ENCODE measurements around the gene TP63. TPM values are rescaled to one million over a fixed set of nuclear protein-coding genes. Genes with fewer than 3 reads are reported as not detected.
A peak's percentile ranks its signal among the peaks of the same experiment; 100 is the strongest.

The TP63 gene
- total RNA-seq = 100 to 1,000 TPM; 302 to 485 (median 319) TPM

DNA sequence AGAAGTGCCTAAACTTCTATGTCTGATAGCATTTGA, at the start of gene TP63:
Gene TP63, plus strand, starts transcription at position 17 of the 36 bp plus-strand sequence. CDS start 127 bp downstream, outside the sequence.
- DNase-seq (ENCODE audit: low spot score in 2 of 2) = no peak
- Histone ChIP-seq H3K36me3 (no peaks in the 10 kb centered on the region), H3K4me1 (peaks cover 19% of the 10 kb centered on the region), H3K9me3 (no peaks in the 10 kb centered on the region), H3K27me3 (no peaks in the 10 kb centered on the region), H3K4me3 (no peak within 1 kb of the TSS), H3K27ac (peak within 1 kb of the TSS; percentile 4)
- no peak for TF ChIP-seq EP300 (IDR thresholded peaks at IDR 0.05)
- TF ChIP-seq POLR2A (IDR thresholded peaks at IDR 0.05) = no peak
- TF ChIP-seq POLR2AphosphoS5 (IDR thresholded peaks at IDR 0.05) = no peak
- TF ChIP-seq, protein P1, sequence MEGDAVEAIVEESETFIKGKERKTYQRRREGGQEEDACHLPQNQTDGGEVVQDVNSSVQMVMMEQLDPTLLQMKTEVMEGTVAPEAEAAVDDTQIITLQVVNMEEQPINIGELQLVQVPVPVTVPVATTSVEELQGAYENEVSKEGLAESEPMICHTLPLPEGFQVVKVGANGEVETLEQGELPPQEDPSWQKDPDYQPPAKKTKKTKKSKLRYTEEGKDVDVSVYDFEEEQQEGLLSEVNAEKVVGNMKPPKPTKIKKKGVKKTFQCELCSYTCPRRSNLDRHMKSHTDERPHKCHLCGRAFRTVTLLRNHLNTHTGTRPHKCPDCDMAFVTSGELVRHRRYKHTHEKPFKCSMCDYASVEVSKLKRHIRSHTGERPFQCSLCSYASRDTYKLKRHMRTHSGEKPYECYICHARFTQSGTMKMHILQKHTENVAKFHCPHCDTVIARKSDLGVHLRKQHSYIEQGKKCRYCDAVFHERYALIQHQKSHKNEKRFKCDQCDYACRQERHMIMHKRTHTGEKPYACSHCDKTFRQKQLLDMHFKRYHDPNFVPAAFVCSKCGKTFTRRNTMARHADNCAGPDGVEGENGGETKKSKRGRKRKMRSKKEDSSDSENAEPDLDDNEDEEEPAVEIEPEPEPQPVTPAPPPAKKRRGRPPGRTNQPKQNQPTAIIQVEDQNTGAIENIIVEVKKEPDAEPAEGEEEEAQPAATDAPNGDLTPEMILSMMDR (IDR thresholded peaks at IDR 0.05) = no peak

DNA sequence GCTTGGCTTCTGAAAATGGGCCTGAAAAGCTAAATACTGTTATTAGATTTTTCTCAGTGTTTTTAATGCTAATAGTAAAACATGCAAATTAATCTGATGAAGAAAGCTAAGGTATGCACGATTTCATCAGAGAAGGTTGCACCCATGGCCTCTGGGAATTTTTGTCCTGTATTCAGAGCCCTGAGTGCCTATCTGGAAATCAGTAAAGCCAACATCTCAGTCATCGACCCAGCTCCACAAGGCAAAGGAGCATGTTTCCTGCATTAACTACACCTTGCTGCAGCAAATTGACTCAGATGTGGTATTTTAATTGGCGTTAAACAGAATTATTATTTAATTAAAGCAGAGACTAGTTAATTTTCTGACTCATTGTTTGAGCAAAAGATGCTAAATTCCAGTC, 49.0 kb upstream of the TP63 start:
- no peak overlapping the region for H3K27ac ChIP-seq
- H3K4me1 ChIP-seq = peaks cover 29% of the 10 kb centered on the region
- no peaks in the 10 kb centered on the region for H3K27me3 ChIP-seq
- H3K9me3 ChIP-seq = no peaks in the 10 kb centered on the region
- H3K36me3 ChIP-seq = no peaks in the 10 kb centered on the region
- no peak for DNase-seq (ENCODE audit: low spot score in 2 of 2)
- TF ChIP-seq POLR2A (IDR thresholded peaks at IDR 0.05) = no peak
- no peak for TF ChIP-seq EP300 (IDR thresholded peaks at IDR 0.05)
- TF ChIP-seq POLR2AphosphoS5 (IDR thresholded peaks at IDR 0.05) = no peak
- TF ChIP-seq, protein P1 (IDR thresholded peaks at IDR 0.05) = no peak
- no peak overlapping the region for H3K4me3 ChIP-seq
- WGBS = 55% methylated on average over 3 of the region's 3 CpGs

DNA sequence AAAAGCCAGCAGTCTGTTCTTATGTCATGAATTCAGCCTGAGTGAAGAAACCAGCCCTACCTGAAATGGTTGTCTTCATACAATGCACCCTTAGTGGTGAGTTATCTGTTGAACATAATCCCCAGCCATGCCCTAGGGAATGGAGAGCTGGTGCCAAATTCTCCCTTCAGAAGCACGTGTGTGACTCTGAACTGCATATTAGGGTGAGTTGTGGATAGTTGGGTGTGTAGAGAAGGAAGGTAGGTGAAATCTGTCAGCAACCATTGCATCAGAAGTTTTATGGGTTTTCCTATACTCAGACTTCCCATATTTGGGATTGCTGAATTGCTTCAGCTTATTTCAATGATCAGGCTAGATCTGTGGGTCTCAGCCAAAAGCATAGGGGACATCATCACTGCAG, 46.5 kb upstream of the TP63 start:
- no peak overlapping the region for H3K27ac ChIP-seq
- no peaks in the 10 kb centered on the region for H3K27me3 ChIP-seq
- WGBS = 31% methylated on average over 1 of the region's 1 CpG
- TF ChIP-seq POLR2AphosphoS5 (IDR thresholded peaks at IDR 0.05) (peak in 1 of 3 donors; percentile 50), POLR2A (IDR thresholded peaks at IDR 0.05) (no peak), EP300 (IDR thresholded peaks at IDR 0.05) (no peak)
- TF ChIP-seq, protein P1 (IDR thresholded peaks at IDR 0.05) = no peak
- no peaks in the 10 kb centered on the region for H3K9me3 ChIP-seq
- no peaks in the 10 kb centered on the region for H3K36me3 ChIP-seq
- DNase-seq (ENCODE audit: low spot score in 2 of 2) = no peak
- no peak overlapping the region for H3K4me3 ChIP-seq
- H3K4me1 ChIP-seq = peaks cover 42% of the 10 kb centered on the region

DNA sequence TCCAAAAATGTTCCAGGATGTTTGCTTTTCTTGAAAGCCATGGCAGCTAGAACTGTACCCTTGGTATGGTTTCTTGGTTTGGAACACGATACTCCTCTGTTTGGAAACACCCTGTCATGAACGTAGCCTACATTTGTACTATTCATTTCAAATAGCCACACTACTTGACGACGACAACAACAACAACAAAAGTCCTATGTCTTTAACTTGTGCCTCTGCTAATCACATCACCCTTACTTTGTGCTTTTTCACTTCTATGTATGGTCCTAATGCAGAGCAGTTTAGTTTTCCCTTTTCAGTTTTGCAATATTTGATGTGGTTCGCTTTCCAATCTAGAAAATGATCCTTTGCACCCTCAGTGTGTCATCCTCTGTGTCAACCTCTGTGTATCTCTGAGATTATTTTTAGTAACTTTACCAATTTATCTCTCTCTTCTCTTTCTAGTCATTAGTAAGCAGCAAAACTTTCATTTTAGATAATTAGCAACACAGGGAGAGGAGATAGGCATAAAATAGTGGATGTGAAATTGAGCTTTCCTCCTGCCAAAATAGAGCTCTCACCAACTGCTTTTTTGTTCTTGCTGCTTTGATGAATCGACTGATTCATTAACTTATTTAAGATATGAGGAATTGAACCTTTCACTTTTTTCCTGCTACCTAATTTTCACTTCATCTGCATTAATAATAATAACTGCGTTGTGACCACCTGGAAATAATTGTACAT, 44.1 kb upstream of the TP63 start:
- peaks cover 3% of the 10 kb centered on the region for H3K9me3 ChIP-seq
- TF ChIP-seq EP300 (IDR thresholded peaks at IDR 0.05) (no peak), POLR2AphosphoS5 (IDR thresholded peaks at IDR 0.05) (no peak), POLR2A (IDR thresholded peaks at IDR 0.05) (no peak)
- TF ChIP-seq, protein P1 (IDR thresholded peaks at IDR 0.05) = no peak
- H3K27ac ChIP-seq = no peak overlapping the region
- no peaks in the 10 kb centered on the region for H3K27me3 ChIP-seq
- WGBS = 82% methylated on average over 7 of the region's 7 CpGs
- H3K4me3 ChIP-seq = no peak overlapping the region
- H3K4me1 ChIP-seq = peaks cover 40% of the 10 kb centered on the region
- no peak for DNase-seq (ENCODE audit: low spot score in 2 of 2)
- H3K36me3 ChIP-seq = no peaks in the 10 kb centered on the region

DNA sequence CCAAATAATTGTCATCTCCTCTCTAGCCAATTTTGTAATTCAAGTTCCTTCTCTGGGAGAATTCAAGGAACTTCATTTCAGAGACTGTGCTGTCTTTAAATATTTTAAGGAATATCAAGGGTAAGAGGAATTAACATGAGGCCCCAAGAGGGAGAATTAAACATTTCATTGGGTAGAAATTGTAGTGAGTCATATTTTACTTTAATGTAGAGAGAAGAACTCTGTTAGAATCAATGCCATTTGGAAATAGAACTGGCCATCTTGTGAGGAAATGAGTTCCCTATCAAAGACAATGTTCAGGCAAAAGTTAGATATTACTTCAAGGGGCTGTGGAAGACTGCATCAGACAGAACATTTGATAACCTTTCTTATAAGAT, 43.5 kb upstream of the TP63 start:
- H3K4me1 ChIP-seq = peaks cover 34% of the 10 kb centered on the region
- peak overlapping the region; percentile 5 for H3K27ac ChIP-seq
- no peak for DNase-seq (ENCODE audit: low spot score in 2 of 2)
- TF ChIP-seq EP300 (IDR thresholded peaks at IDR 0.05) = no peak
- no peak for TF ChIP-seq POLR2AphosphoS5 (IDR thresholded peaks at IDR 0.05)
- TF ChIP-seq POLR2A (IDR thresholded peaks at IDR 0.05) = no peak
- TF ChIP-seq, protein P1 (IDR thresholded peaks at IDR 0.05) = no peak
- no peak overlapping the region for H3K4me3 ChIP-seq
- H3K9me3 ChIP-seq = peaks cover 3% of the 10 kb centered on the region
- no peaks in the 10 kb centered on the region for H3K27me3 ChIP-seq
- H3K36me3 ChIP-seq = no peaks in the 10 kb centered on the region
